Measurements from ENCODE around the gene RRP36. TPM values are rescaled to one million over a fixed set of nuclear protein-coding genes. Genes with fewer than 3 reads are reported as not detected.
"Not testable (repeated sequence)": the region's sequence is repeated elsewhere in the genome, so short reads cannot be mapped to it uniquely, and the experiment has no call there.

RRP36 gene
- total RNA-seq, 2 experiments from 2014 or later = 54.0 to 55.6 TPM

DNA sequence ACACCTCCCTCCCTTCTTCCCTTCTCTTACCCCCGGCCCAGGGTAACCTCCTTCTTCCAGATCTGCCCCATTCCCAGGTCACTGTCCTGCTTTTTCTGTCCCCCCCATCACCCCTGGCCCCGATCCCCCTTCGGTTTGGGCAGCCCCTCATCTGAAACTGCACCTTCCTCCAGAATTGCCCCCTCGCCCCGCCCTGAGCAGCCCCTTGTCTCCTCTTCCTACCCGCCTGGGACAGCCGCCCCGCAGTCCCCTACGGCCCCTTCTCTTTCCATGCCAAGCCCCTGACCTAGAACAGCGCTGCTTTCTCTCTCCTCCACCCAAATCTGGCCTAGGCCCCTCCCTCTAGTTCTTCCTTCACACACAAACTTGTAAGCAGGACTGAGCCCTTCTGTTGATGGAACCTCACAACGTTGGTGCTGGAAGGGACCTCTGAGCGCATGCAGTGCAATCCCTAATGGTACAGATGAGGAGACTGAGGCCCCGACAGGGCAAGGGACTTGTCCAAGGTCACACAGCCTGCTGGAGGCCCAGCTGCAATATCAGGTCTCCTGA is 36.4 kb upstream of the RRP36 start:
- DNase-seq = peak; percentile 31
- H3K36me3 Mint-ChIP-seq = peaks cover 9% of the 10 kb centered on the region
- H3K27me3 Mint-ChIP-seq = no peaks in the 10 kb centered on the region
- H3K27ac Mint-ChIP-seq = peak overlapping the region; percentile 67
- ChIA-PET CTCF (interaction anchor here (1.1 kb wide), 2 partner anchors 11 to 159 kb away, joined by 4 to 5 read pairs; no protein-coding TSS in a partner anchor), POLR2A (interaction anchor here (1.3 to 2.0 kb wide), 4 partner anchors 11 to 106 kb away, joined by 3 to 15 read pairs (median 11); partner anchors contain the start of genes CNPY3, KLHDC3, MEA1 and RPL7L1)
- intact Hi-C loops (cut with micrococcal nuclease) = loop anchor here (1.0 to 2.0 kb wide), 4 partner anchors 29 to 238 kb away; partner anchors contain the start of genes CNPY3, CUL7, KLHDC3 and TBCC
- H3K4me1 Mint-ChIP-seq (ENCODE audit: low read depth) = peaks cover 49% of the 10 kb centered on the region
- no peaks in the 10 kb centered on the region for H3K9me3 Mint-ChIP-seq
- peak overlapping the region; percentile 85 for H3K4me3 Mint-ChIP-seq

- CTCF ChIA-PET = interaction anchor here (1.1 to 1.4 kb wide), 3 partner anchors 9 to 156 kb away, joined by 3 read pairs; partner anchors contain the start of gene PEX6
- Mint-ChIP-seq H3K36me3 (peaks cover 19% of the 10 kb centered on the region), H3K27me3 (no peaks in the 10 kb centered on the region), H3K9me3 (no peaks in the 10 kb centered on the region), H3K4me3 (no peak overlapping the region), H3K27ac (no peak overlapping the region), H3K4me1 (ENCODE audit: low read depth) (peaks cover 39% of the 10 kb centered on the region)
- intact Hi-C loops (cut with micrococcal nuclease) = no loop called here
- POLR2A ChIA-PET = interaction anchor here (1.6 kb wide), 1 partner anchor 58 kb away, joined by 4 read pairs; the partner anchor contains the start of gene CNPY3
- no peak for DNase-seq
These were observed 33.6 kb upstream of the RRP36 start for GRCh38 chr6:42987533-42988451.

- Mint-ChIP-seq H3K9me3 (no peaks in the 10 kb centered on the region), H3K27ac (no peak overlapping the region), H3K27me3 (no peaks in the 10 kb centered on the region), H3K4me3 (no peak overlapping the region), H3K36me3 (peaks cover 21% of the 10 kb centered on the region), H3K4me1 (ENCODE audit: low read depth) (peaks cover 40% of the 10 kb centered on the region)
- POLR2A ChIA-PET = interaction anchor here (1.6 kb wide), 1 partner anchor 59 kb away, joined by 4 read pairs; the partner anchor contains the start of gene CNPY3
- no peak for DNase-seq
- intact Hi-C loops (cut with micrococcal nuclease) = no loop called here
- CTCF ChIA-PET = interaction anchor here (1.1 to 1.4 kb wide), 3 partner anchors 9 to 155 kb away, joined by 3 read pairs; partner anchors contain the start of gene PEX6
These were observed 32.9 kb upstream of the RRP36 start for GRCh38 chr6:42988486-42989020.

DNA sequence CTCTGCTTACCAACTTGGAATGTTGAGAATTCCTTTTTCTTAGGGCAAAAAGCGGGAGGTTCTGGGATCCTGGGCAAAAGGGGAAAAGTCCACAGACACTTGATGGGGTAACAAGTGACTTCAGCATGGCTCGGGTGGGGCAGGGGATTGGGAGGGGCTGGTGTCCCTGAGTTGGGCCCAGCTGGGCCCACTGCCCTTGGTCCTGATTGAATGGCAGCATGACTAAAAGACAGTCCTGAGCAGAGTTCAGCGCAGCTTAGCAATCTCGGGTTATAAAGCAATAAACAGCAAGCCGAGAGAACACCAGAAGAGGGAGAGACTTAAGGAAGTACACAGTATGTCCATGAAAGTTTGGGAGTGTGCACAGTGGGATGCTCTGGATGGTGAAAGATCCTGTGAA is 31.5 kb upstream of the RRP36 start:
- intact Hi-C loops (cut with micrococcal nuclease) = no loop called here
- CTCF ChIA-PET = no interaction called here
- POLR2A ChIA-PET = no interaction called here
- Mint-ChIP-seq H3K36me3 (peaks cover 23% of the 10 kb centered on the region), H3K4me3 (no peak overlapping the region), H3K27me3 (no peaks in the 10 kb centered on the region), H3K27ac (no peak overlapping the region), H3K9me3 (no peaks in the 10 kb centered on the region), H3K4me1 (ENCODE audit: low read depth) (peaks cover 38% of the 10 kb centered on the region)
- no peak for DNase-seq

DNA sequence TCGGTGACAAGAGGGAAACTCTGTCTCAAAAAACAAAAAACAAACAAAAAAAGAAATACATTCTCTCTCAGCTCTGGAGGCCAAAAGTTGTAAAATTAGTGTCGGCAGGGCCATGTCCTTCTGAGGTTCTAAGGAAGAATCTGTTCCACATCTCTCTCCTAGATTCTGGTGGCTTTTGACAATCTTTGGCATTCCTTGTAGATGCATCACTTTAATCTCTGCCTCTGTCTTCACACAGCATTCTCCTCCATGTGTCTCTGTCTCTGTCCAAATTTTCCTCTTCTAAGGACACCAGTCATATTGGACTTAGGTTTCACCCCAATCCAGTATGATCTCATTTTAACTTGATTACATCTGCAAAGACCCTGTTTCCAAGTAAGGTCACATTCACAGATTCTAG is 28.0 kb upstream of the RRP36 start:
- H3K4me3 Mint-ChIP-seq = no peak overlapping the region
- no peaks in the 10 kb centered on the region for H3K9me3 Mint-ChIP-seq
- H3K27ac Mint-ChIP-seq = peak overlapping the region; percentile 4
- DNase-seq = no peak
- peaks cover 22% of the 10 kb centered on the region for H3K36me3 Mint-ChIP-seq
- intact Hi-C loops (cut with micrococcal nuclease) = no loop called here
- no peaks in the 10 kb centered on the region for H3K27me3 Mint-ChIP-seq
- H3K4me1 Mint-ChIP-seq (ENCODE audit: low read depth) = peaks cover 16% of the 10 kb centered on the region
- POLR2A ChIA-PET = interaction anchor here (1.0 kb wide), 1 partner anchor 15 kb away, joined by 3 read pairs; the partner anchor contains the start of gene PEX6
- CTCF ChIA-PET = no interaction called here

GRCh38 chr6:42996513-42996912 is 24.9 kb upstream of the RRP36 start:
- no peak overlapping the region for H3K4me3 Mint-ChIP-seq
- peaks cover 8% of the 10 kb centered on the region for H3K36me3 Mint-ChIP-seq
- no peaks in the 10 kb centered on the region for H3K27me3 Mint-ChIP-seq
- CTCF ChIA-PET = interaction anchor here (1.0 kb wide), 2 partner anchors 12 to 147 kb away, joined by 4 to 5 read pairs; partner anchors contain the start of gene PPP2R5D
- no peaks in the 10 kb centered on the region for H3K9me3 Mint-ChIP-seq
- POLR2A ChIA-PET = interaction anchor here (0.7 to 1.1 kb wide), 3 partner anchors 9 to 18 kb away, joined by 3 read pairs; partner anchors contain the start of gene PEX6
- H3K4me1 Mint-ChIP-seq (ENCODE audit: low read depth) = peaks cover 13% of the 10 kb centered on the region
- intact Hi-C loops (cut with micrococcal nuclease) = no loop called here
- H3K27ac Mint-ChIP-seq = no peak overlapping the region
- no peak for DNase-seq

DNA sequence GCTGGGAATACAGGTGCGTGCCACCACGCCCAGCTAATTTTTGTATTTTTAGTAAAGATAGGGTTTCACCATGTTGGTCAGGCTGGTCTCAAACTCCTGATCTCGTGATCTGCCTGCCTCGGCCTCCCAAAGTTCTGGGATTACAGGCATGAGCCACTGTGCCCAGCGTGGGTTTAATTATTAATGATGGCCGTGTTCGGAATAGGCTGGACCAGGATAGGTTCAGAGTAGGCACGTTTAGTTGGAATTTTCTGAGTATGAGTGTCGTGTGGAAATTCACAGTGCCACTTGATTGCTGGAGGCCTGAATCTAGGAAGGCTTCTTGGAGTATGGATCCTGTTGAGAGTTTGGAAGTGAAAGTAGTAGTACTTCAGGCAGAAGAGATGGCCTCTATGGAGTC is 23.2 kb upstream of the RRP36 start:
- DNase-seq; CTCF ChIA-PET; H3K27ac Mint-ChIP-seq; H3K4me3 Mint-ChIP-seq; POLR2A ChIA-PET; intact Hi-C loops (cut with micrococcal nuclease); H3K27me3 Mint-ChIP-seq; H3K36me3 Mint-ChIP-seq; H3K9me3 Mint-ChIP-seq: not testable (repeated sequence)
- H3K4me1 Mint-ChIP-seq (ENCODE audit: low read depth) = peaks cover 13% of the 10 kb centered on the region

DNA sequence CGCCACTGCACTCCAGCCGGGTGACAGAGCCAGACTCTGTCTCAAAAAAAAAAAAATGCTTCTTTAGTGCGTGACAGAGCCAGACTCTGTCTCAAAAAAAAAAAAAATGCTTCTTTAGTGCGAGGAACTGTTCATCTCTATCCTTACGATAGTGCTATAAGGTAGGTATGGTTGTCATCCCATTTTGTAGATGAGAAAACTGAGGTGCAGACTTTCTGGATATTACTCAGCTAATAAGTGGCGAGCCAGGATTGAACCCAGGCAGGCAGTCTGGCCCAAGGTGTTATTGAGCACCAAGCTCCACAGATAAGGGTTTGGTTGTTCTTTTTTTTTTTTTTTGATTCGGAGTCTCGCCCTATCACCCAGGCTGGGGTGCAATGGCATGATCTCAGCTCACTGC is 19.6 kb upstream of the RRP36 start:
- intact Hi-C loops (cut with micrococcal nuclease) = no loop called here
- Mint-ChIP-seq H3K27me3 (no peaks in the 10 kb centered on the region), H3K27ac (no peak overlapping the region), H3K36me3 (peaks cover 7% of the 10 kb centered on the region), H3K4me3 (no peak overlapping the region), H3K4me1 (ENCODE audit: low read depth) (peaks cover 3% of the 10 kb centered on the region), H3K9me3 (no peaks in the 10 kb centered on the region)
- DNase-seq = no peak
- CTCF ChIA-PET = interaction anchor here (0.6 to 0.7 kb wide), 2 partner anchors 454 to 1018 kb away, joined by 3 read pairs; no protein-coding TSS in a partner anchor
- POLR2A ChIA-PET = interaction anchor here (0.6 kb wide), 1 partner anchor 330 kb away, joined by 3 read pairs; no protein-coding TSS in a partner anchor

DNA sequence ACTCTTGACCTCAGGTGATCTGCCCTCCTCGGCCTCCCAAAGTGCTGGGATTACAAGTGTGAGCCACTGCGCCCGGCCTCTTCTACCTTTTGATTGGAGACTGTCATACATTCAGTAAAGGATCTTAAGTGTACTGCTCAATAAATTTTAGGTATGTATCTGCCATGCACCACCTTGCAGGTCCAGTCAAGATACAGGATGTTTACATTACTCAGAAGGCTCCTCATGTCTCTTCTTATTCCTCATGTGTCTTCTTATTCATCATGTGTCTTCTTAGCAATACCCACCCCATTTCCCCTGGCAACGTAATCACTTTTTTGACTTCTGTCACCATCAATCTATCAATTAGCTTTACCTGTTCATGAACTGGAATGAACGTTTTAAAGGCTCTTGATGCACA is 15.6 kb upstream of the RRP36 start:
- ChIA-PET CTCF (no interaction called here), POLR2A (interaction anchor here (0.5 to 1.5 kb wide), 3 partner anchors 9 to 160 kb away, joined by 3 to 4 read pairs (median 4); partner anchors contain the start of gene PPP2R5D)
- H3K36me3 Mint-ChIP-seq = peaks cover 24% of the 10 kb centered on the region

GRCh38 chr6:43006251-43006650 is 15.2 kb upstream of the RRP36 start:
- ChIA-PET POLR2A (interaction anchor here (0.5 to 1.5 kb wide), 3 partner anchors 10 to 159 kb away, joined by 3 to 4 read pairs (median 4); partner anchors contain the start of gene PPP2R5D), CTCF (no interaction called here)
- intact Hi-C loops (cut with micrococcal nuclease) = no loop called here
- no peak overlapping the region for H3K4me3 Mint-ChIP-seq
- DNase-seq = no peak
- H3K4me1 Mint-ChIP-seq (ENCODE audit: low read depth) = peaks cover 3% of the 10 kb centered on the region
- H3K36me3 Mint-ChIP-seq = peaks cover 27% of the 10 kb centered on the region
- no peaks in the 10 kb centered on the region for H3K27me3 Mint-ChIP-seq
- H3K27ac Mint-ChIP-seq = no peak overlapping the region
- no peaks in the 10 kb centered on the region for H3K9me3 Mint-ChIP-seq

More for the DNA sequence above, 15.6 kb upstream of the RRP36 start:
- H3K4me1 Mint-ChIP-seq (ENCODE audit: low read depth) = peaks cover 3% of the 10 kb centered on the region
- no peaks in the 10 kb centered on the region for H3K9me3 Mint-ChIP-seq
- H3K4me3 Mint-ChIP-seq = no peak overlapping the region
- intact Hi-C loops (cut with micrococcal nuclease) = no loop called here
- H3K27me3 Mint-ChIP-seq = no peaks in the 10 kb centered on the region
- H3K27ac Mint-ChIP-seq = no peak overlapping the region
- DNase-seq = no peak

- CTCF ChIA-PET = interaction anchor here (0.6 kb wide), 1 partner anchor 151 kb away, joined by 3 read pairs; no protein-coding TSS in a partner anchor
These were observed 14.3 kb upstream of the RRP36 start for GRCh38 chr6:43007126-43007525.

More at GRCh38 chr6:43007126-43007525, 14.3 kb upstream of the RRP36 start:
- POLR2A ChIA-PET = no interaction called here
- peaks cover 12% of the 10 kb centered on the region for H3K4me1 Mint-ChIP-seq (ENCODE audit: low read depth)
- intact Hi-C loops (cut with micrococcal nuclease) = no loop called here
- no peak overlapping the region for H3K27ac Mint-ChIP-seq
- H3K27me3 Mint-ChIP-seq = no peaks in the 10 kb centered on the region
- peaks cover 34% of the 10 kb centered on the region for H3K36me3 Mint-ChIP-seq
- no peak overlapping the region for H3K4me3 Mint-ChIP-seq
- H3K9me3 Mint-ChIP-seq = no peaks in the 10 kb centered on the region
- no peak for DNase-seq

Measured in activated CD4-positive, alpha-beta memory T cell treated with anti-CD3 and anti-CD28 coated beads for 36 hours (primary cell).